CD4-positive, CD25-positive, alpha-beta regulatory T cell (primary cell): Measurements from ENCODE around the gene ARGFX. TPM values are rescaled to one million over a fixed set of nuclear protein-coding genes. Genes with fewer than 3 reads are reported as not detected.
A peak's percentile ranks its signal among the peaks of the same experiment; 100 is the strongest.
"Not testable (repeated sequence)": the region's sequence is repeated elsewhere in the genome, so short reads cannot be mapped to it uniquely, and the experiment has no call there.

Experiments
- ATAC-seq, 2 donors: fragments of 150-1000 bp; cut with Tn5 transposase; one replicate each; pipeline ENCODE4 v1.10.0; 2021; ENCODE audit warnings: low read depth in 2 of 2, moderate number of reproducible peaks in 2 of 2, moderate library complexity in 1 of 2
- DNase-seq, 3 donors: peaks; one replicate each; pipeline versions ENCODE4 v3.0.0 to v3.0.0-alpha.2; 2012 to 2022; ENCODE audit warnings: mixed read lengths in 1 of 3
- H3K27ac ChIP-seq: one replicate; pipeline ENCODE4 v1.7.0; 2013; ENCODE audit warnings: mild to moderate bottlenecking, low read length; ENCODE audit not compliant: insufficient read depth, poor library complexity, severe bottlenecking
- H3K27me3 ChIP-seq: one replicate; pipeline ENCODE4 v1.7.0; 2013; ENCODE audit warnings: low read length; ENCODE audit not compliant: control insufficient read depth, insufficient read depth
- H3K36me3 ChIP-seq: one replicate; pipeline ENCODE4 v1.7.0; 2013; ENCODE audit warnings: mild to moderate bottlenecking, low read length, moderate library complexity; ENCODE audit not compliant: control insufficient read depth, insufficient read depth
- H3K4me1 ChIP-seq: 2 replicates; pipeline ENCODE4 v1.7.0; 2013; ENCODE audit warnings: mild to moderate bottlenecking, low read length; ENCODE audit not compliant: insufficient read depth, control insufficient read depth, poor library complexity, severe bottlenecking
- H3K4me3 ChIP-seq: one replicate; pipeline ENCODE4 v1.7.0; 2013; ENCODE audit warnings: low read depth, mild to moderate bottlenecking, low read length, moderate library complexity
- H3K9me3 ChIP-seq, 2 experiments: 1 replicate in 1 of 2; 2 replicates in 1 of 2; pipeline ENCODE4 v1.7.0; 2013; ENCODE audit warnings: low read length in 2 of 2, mild to moderate bottlenecking in 1 of 2, moderate library complexity in 1 of 2; ENCODE audit not compliant: control insufficient read depth in 2 of 2
- H3K27ac Mint-ChIP-seq, 3 donors: one replicate each; pipeline ENCODE4 v1.8.0; 2020 to 2022; ENCODE audit warnings: mild to moderate bottlenecking in 3 of 3, mixed read lengths in 3 of 3, moderate library complexity in 2 of 3
- H3K27me3 Mint-ChIP-seq: one replicate; pipeline ENCODE4 v1.8.0; 2022; ENCODE audit warnings: mild to moderate bottlenecking, mixed read lengths
- H3K36me3 Mint-ChIP-seq: one replicate; pipeline ENCODE4 v1.8.0; 2020; ENCODE audit warnings: mixed read lengths
- H3K4me1 Mint-ChIP-seq, 4 donors: one replicate each; pipeline ENCODE4 v1.8.0; 2020 to 2022; ENCODE audit warnings: mixed read lengths in 4 of 4, mild to moderate bottlenecking in 1 of 4
- H3K4me3 Mint-ChIP-seq, 4 donors: one replicate each; pipeline ENCODE4 v1.8.0; 2020 to 2022; ENCODE audit warnings: mild to moderate bottlenecking in 4 of 4, mixed read lengths in 4 of 4, moderate library complexity in 3 of 4
- H3K9me3 Mint-ChIP-seq, 7 donors: one replicate each; pipeline ENCODE4 v1.8.0; 2020 to 2022; ENCODE audit warnings: mixed read lengths in 7 of 7, mild to moderate bottlenecking in 3 of 7, moderate library complexity in 2 of 7
- polyA plus RNA-seq, 4 donors: library from polyadenylated mRNA; unstranded; fragments of 300-500 nt; fragmentation: Illumina TruSeq; gene quantifications; one replicate each; pipeline ENCODE4 v1.2.3, GENCODE V29; 2021
- total RNA-seq: library from RNA; stranded (reverse); gene quantifications from one replicate; pipeline ENCODE4 v1.2.3, GENCODE V29; 2022

The ARGFX gene
- total and polyA plus RNA-seq, 5 donors from 2014 or later = not detected

DNA sequence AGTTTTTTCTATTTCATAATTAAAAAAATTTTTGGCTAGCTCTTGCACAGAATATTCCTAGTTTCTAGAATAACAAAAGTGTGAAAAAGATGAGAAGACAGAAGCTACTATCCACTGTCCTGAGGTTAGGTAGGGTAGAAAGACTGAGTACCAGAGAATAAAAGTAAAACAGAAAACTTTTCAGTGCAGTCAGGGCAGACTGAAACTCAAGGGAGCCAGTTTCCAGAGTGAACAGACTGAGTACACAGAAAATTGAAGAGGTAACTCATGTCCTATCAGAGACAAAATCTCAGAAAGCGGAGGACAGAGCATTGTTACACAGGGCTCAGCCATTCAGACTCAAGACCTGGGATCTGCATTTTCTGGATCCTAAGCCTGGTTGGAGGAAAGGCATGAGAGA is 16.7 kb downstream of the ARGFX start:
- no peak for DNase-seq
- H3K27me3 ChIP-seq = no peaks in the 10 kb centered on the region
- no peak for ATAC-seq
- no peaks in the 10 kb centered on the region for H3K4me1 Mint-ChIP-seq
- H3K36me3 Mint-ChIP-seq = no peaks in the 10 kb centered on the region
- no peaks in the 10 kb centered on the region for H3K4me1 ChIP-seq
- H3K27ac Mint-ChIP-seq = no peak overlapping the region
- H3K27ac ChIP-seq = no peak overlapping the region
- H3K9me3 Mint-ChIP-seq = peaks cover 0 to 2% (median 0%) of the 10 kb centered on the region in 7 donors
- no peaks in the 10 kb centered on the region for H3K36me3 ChIP-seq
- no peak overlapping the region for H3K4me3 ChIP-seq
- no peaks in the 10 kb centered on the region for H3K9me3 ChIP-seq
- no peak overlapping the region for H3K4me3 Mint-ChIP-seq
- peaks cover 26% of the 10 kb centered on the region for H3K27me3 Mint-ChIP-seq

DNA sequence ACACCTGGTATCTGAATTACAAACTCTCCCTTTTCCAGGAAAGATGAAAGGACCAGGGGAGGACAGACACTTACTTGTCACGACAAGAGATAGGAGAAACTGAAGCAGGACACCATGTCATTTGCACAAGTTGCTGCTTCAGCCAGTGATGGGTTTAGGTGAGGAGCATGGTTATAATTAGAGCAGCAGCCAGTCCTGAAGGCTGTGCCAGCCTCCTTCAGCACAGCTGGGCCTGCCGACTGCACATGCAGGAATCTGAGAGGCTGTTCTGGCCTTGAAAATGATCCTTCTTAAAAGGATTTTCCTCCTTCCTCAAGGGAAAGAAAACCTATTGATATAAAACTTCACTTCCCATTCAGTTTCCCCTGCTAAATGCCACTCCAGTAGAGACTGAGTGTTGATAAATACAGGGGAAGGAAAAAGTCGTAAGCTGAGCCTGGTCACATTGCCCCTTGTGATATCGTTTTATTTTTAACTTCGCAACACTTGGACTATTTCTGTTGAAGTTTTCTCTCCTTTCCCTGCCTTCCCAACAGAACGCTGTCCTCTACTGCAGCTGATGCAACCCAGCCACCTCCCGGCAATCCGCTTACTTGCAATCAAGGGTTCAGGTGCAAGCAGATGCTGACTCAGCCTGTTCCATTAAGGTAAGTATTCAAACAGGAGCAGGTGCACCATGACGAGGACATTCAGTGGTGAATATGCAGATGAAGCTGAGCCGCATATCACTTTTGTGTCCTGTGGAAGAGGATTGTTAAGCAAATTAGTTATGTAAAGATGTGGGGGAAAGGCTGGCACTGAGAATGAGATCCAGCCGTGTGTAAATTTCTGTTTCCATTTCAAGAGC is 25.3 kb downstream of the ARGFX start, which contains the start of gene FBXO40:
Gene FBXO40, plus strand, starts transcription at position 524 of the 847 bp plus-strand sequence. CDS start 27,197 bp downstream, outside the sequence.
- Mint-ChIP-seq H3K4me1 (peaks cover 0 to 2% (median 0%) of the 10 kb centered on the region in 4 donors), H3K4me3 (no peak within 1 kb of the TSS), H3K27me3 (peaks cover 8% of the 10 kb centered on the region), H3K36me3 (no peaks in the 10 kb centered on the region), H3K27ac (no peak within 1 kb of the TSS), H3K9me3 (peaks cover 0 to 1% (median 0%) of the 10 kb centered on the region in 7 donors)
- Histone ChIP-seq H3K9me3 (no peaks in the 10 kb centered on the region), H3K27ac (no peak within 1 kb of the TSS), H3K4me1 (no peaks in the 10 kb centered on the region), H3K4me3 (no peak within 1 kb of the TSS), H3K36me3 (no peaks in the 10 kb centered on the region), H3K27me3 (no peaks in the 10 kb centered on the region)
- no peak for ATAC-seq
- no peak for DNase-seq

DNA sequence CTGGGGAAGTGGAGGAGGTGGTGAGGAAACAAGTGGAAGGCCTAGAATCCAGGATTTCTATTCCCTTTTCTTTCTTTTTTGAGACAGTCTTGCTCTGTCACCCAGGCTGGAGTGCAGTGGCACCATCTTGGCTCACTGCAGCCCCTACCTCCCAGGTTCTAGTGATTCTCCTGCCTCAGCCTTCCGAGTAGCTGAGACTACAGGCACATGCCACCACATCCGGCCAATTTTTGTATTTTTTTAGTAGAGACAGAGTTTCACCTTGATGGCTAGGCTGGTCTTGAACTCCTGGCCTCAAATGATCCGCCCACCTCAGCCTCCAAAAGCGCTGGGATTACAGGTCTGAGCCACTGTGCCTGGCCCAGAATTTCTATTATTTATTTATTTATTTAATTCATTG is 26.1 kb downstream of the ARGFX start:
- H3K27me3 Mint-ChIP-seq, H3K27ac ChIP-seq, H3K27ac Mint-ChIP-seq, H3K4me3 ChIP-seq, H3K4me1 Mint-ChIP-seq, H3K9me3 ChIP-seq, H3K27me3 ChIP-seq, ATAC-seq, H3K4me3 Mint-ChIP-seq, H3K9me3 Mint-ChIP-seq, H3K36me3 ChIP-seq, DNase-seq, H3K4me1 ChIP-seq, H3K36me3 Mint-ChIP-seq: not testable (repeated sequence)

DNA sequence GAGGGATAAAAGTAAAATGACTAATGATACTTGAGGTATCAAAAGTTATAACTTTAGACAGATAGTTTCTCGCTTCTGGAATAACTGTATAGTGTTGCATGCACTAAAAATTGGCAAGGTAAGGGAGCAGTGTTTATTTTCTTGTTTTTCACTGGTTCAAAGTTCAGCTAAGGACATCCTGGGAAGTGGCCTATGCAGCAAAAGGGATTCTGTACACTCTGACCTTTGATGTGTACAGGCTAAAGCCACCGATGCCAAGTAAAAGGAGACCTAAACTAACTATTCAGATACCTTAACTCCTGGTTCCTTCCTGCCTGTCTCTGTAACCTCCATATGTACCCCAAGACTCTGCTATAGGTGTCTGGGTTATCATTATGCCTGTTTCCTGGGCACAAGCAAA is 27.1 kb downstream of the ARGFX start:
- Mint-ChIP-seq H3K9me3 (peaks cover 0 to 1% (median 0%) of the 10 kb centered on the region in 7 donors), H3K27ac (no peak overlapping the region), H3K36me3 (no peaks in the 10 kb centered on the region), H3K4me1 (peaks cover 0 to 2% (median 0%) of the 10 kb centered on the region in 4 donors), H3K27me3 (peaks cover 8% of the 10 kb centered on the region), H3K4me3 (no peak overlapping the region)
- Histone ChIP-seq H3K4me1 (no peaks in the 10 kb centered on the region), H3K9me3 (no peaks in the 10 kb centered on the region), H3K27me3 (no peaks in the 10 kb centered on the region), H3K4me3 (no peak overlapping the region), H3K36me3 (no peaks in the 10 kb centered on the region), H3K27ac (no peak overlapping the region)
- ATAC-seq (no peak), DNase-seq (no peak)

DNA sequence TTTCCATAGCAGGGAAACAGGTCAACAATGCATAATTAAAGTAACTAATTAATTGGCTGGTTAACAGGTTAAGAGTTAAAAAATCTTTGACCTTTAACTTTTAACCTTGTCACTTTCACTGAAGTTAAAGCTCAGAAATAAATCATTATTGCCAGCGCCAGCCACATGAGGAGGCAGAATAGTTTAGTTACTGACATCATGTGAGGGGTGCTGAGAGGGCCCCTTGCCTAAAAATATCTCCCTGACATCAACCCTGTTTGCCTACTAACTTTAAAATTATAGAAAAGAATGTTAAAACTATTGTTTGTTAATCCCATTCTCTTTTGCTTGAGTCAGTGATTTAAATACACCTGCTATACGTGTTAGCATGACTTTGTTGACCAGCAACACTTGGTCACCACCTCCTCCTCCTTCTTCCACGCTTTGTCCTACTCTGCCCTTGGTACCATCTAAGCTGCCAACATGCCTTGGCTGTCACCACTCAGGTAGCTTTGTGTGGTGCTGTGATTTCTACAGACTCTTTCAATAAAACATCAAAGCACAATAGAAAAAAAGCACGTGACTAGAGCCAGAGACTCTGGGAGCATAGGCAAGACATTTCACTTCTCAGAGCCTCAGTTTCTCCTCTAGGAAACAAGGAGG is 28.1 kb downstream of the ARGFX start:
- Histone ChIP-seq H3K27ac (no peak overlapping the region), H3K4me3 (no peak overlapping the region), H3K4me1 (no peaks in the 10 kb centered on the region), H3K9me3 (no peaks in the 10 kb centered on the region), H3K36me3 (no peaks in the 10 kb centered on the region), H3K27me3 (no peaks in the 10 kb centered on the region)
- H3K4me1 Mint-ChIP-seq = peaks cover 0 to 2% (median 0%) of the 10 kb centered on the region in 4 donors
- ATAC-seq (no peak), DNase-seq (no peak)
- no peaks in the 10 kb centered on the region for H3K9me3 Mint-ChIP-seq
- no peak overlapping the region for H3K27ac Mint-ChIP-seq
- H3K27me3 Mint-ChIP-seq = peaks cover 8% of the 10 kb centered on the region
- H3K36me3 Mint-ChIP-seq = no peaks in the 10 kb centered on the region
- no peak overlapping the region for H3K4me3 Mint-ChIP-seq

DNA sequence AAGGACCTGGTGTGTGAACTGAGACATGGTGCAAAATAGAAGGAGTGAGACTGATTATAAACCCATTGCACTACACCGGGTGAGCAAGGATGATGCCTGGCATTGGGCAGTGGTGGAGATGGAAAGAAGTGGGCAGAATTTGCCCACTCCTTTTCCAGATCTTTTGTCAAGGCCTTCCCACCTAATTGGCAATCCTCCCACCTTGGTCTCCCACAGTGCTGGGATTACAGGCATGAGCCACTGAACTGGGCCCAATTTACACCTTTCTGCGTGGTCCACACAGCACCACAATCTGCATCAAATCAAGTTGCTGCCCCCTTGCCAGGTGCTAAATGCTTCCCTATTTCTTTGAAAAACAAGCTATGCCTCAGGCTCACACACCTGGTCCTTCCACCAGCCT is 30.8 kb downstream of the ARGFX start:
- no peak overlapping the region for H3K27ac Mint-ChIP-seq
- peaks cover 0 to 2% (median 0%) of the 10 kb centered on the region in 7 donors for H3K9me3 Mint-ChIP-seq
- Histone ChIP-seq H3K36me3 (no peaks in the 10 kb centered on the region), H3K9me3 (no peaks in the 10 kb centered on the region), H3K4me3 (no peak overlapping the region), H3K4me1 (no peaks in the 10 kb centered on the region), H3K27ac (no peak overlapping the region), H3K27me3 (no peaks in the 10 kb centered on the region)
- H3K4me3 Mint-ChIP-seq = peak overlapping the region in 1 of 4 donors; percentile 16
- DNase-seq = no peak
- peaks cover 0 to 2% (median 0%) of the 10 kb centered on the region in 4 donors for H3K4me1 Mint-ChIP-seq
- H3K36me3 Mint-ChIP-seq = no peaks in the 10 kb centered on the region
- no peak for ATAC-seq
- H3K27me3 Mint-ChIP-seq = no peaks in the 10 kb centered on the region

DNA sequence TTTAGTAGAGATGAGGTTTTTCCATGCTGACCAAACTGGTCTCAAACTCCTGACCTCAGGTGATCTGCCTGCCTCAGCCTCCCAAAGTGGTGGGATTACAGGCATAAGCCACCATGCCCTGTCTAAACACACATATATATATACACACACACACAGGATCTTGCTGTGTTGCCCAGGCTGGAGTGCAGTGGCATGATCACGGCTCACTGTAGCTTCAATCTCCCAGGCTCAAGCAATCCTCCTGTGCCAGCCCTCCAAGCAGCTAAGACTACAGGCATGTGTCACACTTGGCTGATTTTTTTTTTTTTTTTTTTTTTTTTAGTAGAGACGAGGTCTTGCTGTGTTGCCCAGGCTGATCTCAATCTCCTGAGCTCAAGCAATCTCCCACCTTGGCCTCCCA is 32.2 kb downstream of the ARGFX start:
- not testable (repeated sequence) for H3K36me3 Mint-ChIP-seq, H3K27ac Mint-ChIP-seq, H3K4me1 Mint-ChIP-seq, H3K27me3 ChIP-seq, ATAC-seq, DNase-seq, H3K4me1 ChIP-seq, H3K36me3 ChIP-seq, H3K9me3 Mint-ChIP-seq, H3K27me3 Mint-ChIP-seq, H3K4me3 Mint-ChIP-seq, H3K9me3 ChIP-seq, H3K27ac ChIP-seq, H3K4me3 ChIP-seq
